GM12872 (cell line): ENCODE measurements around the gene PEX26.

Source experiments
- CTCF ChIP-seq: IDR thresholded peaks from 3 replicates; pipeline ENCODE4 v1.5.1; 2011; ENCODE audit warnings: low read depth, mild to moderate bottlenecking, low read length, moderate library complexity; ENCODE audit not compliant: insufficient read depth

The PEX26 gene

DNA sequence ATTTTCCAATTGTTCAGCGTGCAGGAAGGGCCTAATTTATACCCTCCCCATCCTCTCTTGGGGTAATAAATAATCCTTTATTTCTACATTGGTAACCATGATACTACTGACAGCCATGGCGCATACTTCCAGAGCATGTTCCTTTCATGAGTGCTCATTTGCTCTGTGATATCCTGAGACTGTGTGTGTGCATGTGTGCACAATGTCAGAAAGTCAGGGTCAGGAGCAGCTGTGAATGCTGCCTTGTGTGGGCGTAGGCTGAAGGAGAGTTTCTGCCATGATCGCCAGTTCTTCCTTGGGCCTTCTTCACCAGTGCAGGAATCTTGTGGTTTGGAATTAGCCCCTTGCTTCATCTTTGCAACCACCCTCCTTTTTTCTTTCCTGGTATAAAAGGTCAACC lies 43.1 kb downstream of the PEX26 start:
- TF ChIP-seq CTCF: no peak

DNA sequence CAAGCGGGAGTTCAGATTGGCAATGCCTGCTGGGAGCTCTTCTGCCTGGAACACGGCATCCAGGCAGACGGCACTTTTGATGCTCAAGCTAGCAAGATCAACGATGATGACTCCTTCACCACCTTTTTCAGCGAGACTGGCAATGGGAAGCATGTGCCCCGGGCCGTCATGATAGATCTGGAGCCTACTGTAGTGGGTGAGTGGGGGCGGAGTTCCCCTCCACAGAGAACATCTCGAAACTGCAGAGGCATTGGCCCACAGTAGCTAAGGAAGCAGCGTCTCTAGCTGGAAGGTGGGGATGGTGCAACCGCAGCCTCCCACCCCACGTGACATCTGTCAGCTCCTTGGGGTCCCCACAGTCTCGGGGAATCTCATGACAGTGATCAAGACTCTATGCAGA lies 43.7 kb downstream of the PEX26 start:
- TF ChIP-seq CTCF: no peak

DNA sequence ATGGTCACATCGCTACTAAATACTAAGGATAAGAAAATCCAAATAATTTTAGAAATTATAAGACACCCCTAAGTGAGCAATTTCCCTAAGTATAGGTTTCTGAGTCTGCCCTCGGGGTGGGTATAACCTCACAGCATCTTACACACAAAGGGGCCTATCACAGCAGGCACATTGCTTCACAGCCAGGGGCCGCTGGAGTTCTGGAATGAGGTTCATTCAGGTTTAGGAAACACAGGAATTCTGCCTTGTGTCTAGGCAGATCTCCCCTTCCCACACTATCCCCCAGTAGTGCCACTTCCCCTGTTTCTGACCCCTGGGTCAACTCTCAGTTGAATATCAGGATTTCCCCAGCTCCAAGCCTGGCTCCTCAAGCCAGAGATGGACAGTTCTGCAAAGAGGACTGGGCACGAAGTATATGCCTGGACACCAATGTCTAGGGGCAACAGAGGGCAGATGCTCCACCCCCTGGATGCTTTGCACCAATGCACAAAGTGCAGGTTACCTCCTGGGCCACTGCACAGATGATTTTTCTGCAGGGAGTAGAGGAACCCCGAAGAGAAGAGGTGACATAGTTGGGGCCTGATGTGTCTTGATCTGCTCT lies 44.3 kb downstream of the PEX26 start:
- no peak for TF ChIP-seq CTCF

GRCh38 chr22:18126606-18127005 lies 48.8 kb downstream of the PEX26 start:
- TF ChIP-seq CTCF: no peak

DNA sequence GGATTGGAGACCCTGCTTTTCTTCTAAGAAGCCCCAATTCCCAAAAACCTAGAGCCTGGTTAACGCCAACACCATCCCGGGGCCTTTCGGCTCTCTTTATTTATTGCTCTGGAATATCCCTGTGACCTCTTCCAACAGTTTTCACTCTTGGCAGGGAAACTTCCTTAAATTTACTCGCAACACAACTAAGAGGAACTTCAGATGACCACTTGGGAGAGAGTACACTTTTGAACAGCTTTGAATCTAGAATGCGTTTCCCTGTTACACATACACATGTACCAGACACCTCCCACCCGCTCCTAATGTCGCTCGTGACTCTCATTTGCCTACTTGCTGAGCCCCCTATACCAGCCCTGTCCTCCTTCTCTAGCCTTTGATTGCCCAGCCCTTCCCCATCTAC lies 52.2 kb downstream of the PEX26 start:
- no peak for TF ChIP-seq CTCF

GRCh38 chr22:18130699-18131429 lies 53.1 kb downstream of the PEX26 start:
- TF ChIP-seq CTCF: no peak

GRCh38 chr22:18133452-18133851 lies 55.7 kb downstream of the PEX26 start:
- TF ChIP-seq CTCF: no peak
